HL-60 (cell line): ENCODE results near the gene TCP11L1.

Source experiments
- DNase-seq, 2 experiments: peaks; one replicate each; pipeline ENCODE4 v3.0.0-alpha.2; 2010 to 2020; ENCODE audit warnings: low read depth in 1 of 2, low spot score in 1 of 2
- H3K27ac ChIP-seq: fragments of 250-450 bp; sonication (Bioruptor Pico); replicated peaks from 2 replicates; pipeline ENCODE4 v1.5.1; 2020; ENCODE audit warnings: mild to moderate bottlenecking, moderate library complexity
- H3K27me3 ChIP-seq: fragments of 250-450 bp; sonication (Bioruptor Pico); 2 replicates; pipeline ENCODE4 v1.5.1; 2021; ENCODE audit warnings: mild to moderate bottlenecking, moderate library complexity; ENCODE audit not compliant: insufficient read depth, poor library complexity, severe bottlenecking
- H3K4me3 ChIP-seq: replicated peaks from 2 replicates; pipeline ENCODE4 v1.5.1; 2011; ENCODE audit warnings: mild to moderate bottlenecking, control low read depth, low read length; ENCODE audit not compliant: insufficient read depth
- GABPA ChIP-seq: IDR thresholded peaks from 2 replicates; pipeline ENCODE4 v1.6.1; 2012; ENCODE audit warnings: low read depth
- POLR2AphosphoS5 ChIP-seq: IDR thresholded peaks from 2 replicates; pipeline ENCODE4 v1.6.1; 2012; ENCODE audit warnings: low read depth
- SPI1 ChIP-seq: IDR thresholded peaks from 2 replicates; pipeline ENCODE4 v1.6.1; 2012; ENCODE audit warnings: low read depth, mild to moderate bottlenecking, borderline replicate concordance
- long read RNA-seq: library from polyadenylated mRNA; unstranded; transcript quantifications from one replicate; pipeline ENCODE4 v2.0.0, GENCODE V29; 2020
- TF ChIP-seq, protein P1 (sequence below): IDR thresholded peaks from one replicate; pipeline ENCODE4 v1.5.1; 2011; ENCODE audit warnings: low read length, control low read depth, inconsistent platforms; ENCODE audit not compliant: insufficient read depth
- TF ChIP-seq, protein P2 (sequence below): IDR thresholded peaks from 2 replicates; pipeline ENCODE4 v1.6.1; 2012; ENCODE audit warnings: low read depth; ENCODE audit not compliant: insufficient replicate concordance

TCP11L1 gene, protein sequence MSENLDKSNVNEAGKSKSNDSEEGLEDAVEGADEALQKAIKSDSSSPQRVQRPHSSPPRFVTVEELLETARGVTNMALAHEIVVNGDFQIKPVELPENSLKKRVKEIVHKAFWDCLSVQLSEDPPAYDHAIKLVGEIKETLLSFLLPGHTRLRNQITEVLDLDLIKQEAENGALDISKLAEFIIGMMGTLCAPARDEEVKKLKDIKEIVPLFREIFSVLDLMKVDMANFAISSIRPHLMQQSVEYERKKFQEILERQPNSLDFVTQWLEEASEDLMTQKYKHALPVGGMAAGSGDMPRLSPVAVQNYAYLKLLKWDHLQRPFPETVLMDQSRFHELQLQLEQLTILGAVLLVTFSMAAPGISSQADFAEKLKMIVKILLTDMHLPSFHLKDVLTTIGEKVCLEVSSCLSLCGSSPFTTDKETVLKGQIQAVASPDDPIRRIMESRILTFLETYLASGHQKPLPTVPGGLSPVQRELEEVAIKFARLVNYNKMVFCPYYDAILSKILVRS
- long read RNA-seq, transcript TCP11L1-201 (10 exons, 2,817 nt) = major isoform, 11 of 16 reads
- long read RNA-seq, partial matches to known transcripts = 1 of 16 reads
- long read RNA-seq, other reads (novel, unspliced or antisense) = 3 of 16 reads

DNA sequence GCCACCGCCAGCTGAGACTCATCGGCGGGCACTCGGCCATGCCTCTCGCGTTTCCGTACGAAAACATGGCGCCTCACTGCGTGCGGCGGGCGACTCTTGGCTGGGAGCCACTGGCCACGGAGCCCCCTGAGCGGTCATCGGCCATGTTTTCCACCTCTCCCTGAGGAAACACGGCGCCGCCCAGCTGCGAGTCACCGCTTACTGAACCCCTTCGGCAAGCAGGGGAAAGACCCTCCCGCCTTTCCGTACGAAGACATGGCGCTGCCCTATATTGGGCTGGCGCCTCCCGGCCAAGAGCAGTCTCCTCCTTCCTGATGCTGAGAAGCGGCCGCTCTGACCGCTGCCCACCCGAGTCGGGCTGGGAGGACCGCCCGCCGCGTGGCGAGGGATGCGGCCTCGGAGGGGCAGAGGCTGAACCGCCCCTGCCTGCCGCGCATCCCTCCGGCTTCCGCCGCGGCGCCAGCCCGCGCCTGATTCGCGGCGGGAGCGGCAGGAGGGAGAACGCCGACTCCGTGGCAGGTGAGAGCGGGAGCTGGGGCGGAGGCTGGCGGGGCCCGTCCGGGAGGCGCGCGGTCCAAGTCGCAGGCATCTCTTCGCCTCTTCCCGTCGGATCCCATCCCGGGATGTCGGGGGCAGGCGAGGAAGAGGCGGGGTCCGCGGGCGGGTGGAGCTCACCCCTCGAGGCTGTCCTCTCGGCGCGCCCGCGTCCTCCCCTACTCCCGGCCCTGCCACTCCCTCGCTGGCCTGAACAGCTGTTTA lies at the start of gene TCP11L1:
TCP11L1 (plus strand) TSS at position 299 of the 759 bp plus-strand sequence. CDS start 4,202 bp downstream, outside the sequence.
- Histone ChIP-seq H3K4me3 (peak within 1 kb of the TSS; percentile 68), H3K27ac (peak within 1 kb of the TSS; percentile 97), H3K27me3 (no peaks in the 10 kb centered on the region)
- TF ChIP-seq SPI1 = no peak
- DNase-seq = peak; percentile 46 to 67

- no peak for TF ChIP-seq SPI1
- TF ChIP-seq, protein P1, sequence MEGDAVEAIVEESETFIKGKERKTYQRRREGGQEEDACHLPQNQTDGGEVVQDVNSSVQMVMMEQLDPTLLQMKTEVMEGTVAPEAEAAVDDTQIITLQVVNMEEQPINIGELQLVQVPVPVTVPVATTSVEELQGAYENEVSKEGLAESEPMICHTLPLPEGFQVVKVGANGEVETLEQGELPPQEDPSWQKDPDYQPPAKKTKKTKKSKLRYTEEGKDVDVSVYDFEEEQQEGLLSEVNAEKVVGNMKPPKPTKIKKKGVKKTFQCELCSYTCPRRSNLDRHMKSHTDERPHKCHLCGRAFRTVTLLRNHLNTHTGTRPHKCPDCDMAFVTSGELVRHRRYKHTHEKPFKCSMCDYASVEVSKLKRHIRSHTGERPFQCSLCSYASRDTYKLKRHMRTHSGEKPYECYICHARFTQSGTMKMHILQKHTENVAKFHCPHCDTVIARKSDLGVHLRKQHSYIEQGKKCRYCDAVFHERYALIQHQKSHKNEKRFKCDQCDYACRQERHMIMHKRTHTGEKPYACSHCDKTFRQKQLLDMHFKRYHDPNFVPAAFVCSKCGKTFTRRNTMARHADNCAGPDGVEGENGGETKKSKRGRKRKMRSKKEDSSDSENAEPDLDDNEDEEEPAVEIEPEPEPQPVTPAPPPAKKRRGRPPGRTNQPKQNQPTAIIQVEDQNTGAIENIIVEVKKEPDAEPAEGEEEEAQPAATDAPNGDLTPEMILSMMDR = no peak
- TF ChIP-seq GABPA = no peak
- no peak for TF ChIP-seq POLR2AphosphoS5
- TF ChIP-seq, protein P2, sequence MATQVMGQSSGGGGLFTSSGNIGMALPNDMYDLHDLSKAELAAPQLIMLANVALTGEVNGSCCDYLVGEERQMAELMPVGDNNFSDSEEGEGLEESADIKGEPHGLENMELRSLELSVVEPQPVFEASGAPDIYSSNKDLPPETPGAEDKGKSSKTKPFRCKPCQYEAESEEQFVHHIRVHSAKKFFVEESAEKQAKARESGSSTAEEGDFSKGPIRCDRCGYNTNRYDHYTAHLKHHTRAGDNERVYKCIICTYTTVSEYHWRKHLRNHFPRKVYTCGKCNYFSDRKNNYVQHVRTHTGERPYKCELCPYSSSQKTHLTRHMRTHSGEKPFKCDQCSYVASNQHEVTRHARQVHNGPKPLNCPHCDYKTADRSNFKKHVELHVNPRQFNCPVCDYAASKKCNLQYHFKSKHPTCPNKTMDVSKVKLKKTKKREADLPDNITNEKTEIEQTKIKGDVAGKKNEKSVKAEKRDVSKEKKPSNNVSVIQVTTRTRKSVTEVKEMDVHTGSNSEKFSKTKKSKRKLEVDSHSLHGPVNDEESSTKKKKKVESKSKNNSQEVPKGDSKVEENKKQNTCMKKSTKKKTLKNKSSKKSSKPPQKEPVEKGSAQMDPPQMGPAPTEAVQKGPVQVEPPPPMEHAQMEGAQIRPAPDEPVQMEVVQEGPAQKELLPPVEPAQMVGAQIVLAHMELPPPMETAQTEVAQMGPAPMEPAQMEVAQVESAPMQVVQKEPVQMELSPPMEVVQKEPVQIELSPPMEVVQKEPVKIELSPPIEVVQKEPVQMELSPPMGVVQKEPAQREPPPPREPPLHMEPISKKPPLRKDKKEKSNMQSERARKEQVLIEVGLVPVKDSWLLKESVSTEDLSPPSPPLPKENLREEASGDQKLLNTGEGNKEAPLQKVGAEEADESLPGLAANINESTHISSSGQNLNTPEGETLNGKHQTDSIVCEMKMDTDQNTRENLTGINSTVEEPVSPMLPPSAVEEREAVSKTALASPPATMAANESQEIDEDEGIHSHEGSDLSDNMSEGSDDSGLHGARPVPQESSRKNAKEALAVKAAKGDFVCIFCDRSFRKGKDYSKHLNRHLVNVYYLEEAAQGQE = no peak
These were observed 48.9 kb upstream of the TCP11L1 start for GRCh38 chr11:32990481-32990880.

DNA sequence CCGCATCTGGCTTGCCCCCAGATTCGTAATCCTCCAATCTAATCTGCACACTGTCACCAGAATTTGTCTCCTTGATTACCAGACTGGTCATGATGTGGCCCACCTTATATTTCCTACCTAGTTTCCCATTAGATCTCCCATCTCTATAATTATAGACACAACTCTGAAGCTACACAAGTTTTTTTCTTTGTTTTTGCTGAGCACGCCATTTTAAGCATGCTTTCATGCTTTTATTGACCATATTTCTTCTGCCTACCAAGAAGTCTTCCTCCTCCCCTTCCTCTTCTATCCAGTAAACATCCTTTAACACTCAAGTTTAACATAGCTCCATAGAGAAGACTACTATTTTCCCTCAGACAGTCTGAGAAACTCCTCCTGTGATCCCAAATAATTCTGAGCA lies 47.9 kb upstream of the TCP11L1 start:
- H3K27me3 ChIP-seq = no peaks in the 10 kb centered on the region
- DNase-seq = no peak
- no peak for TF ChIP-seq SPI1
- TF ChIP-seq POLR2AphosphoS5 = no peak
- TF ChIP-seq, protein P2 = no peak
- TF ChIP-seq, protein P1 = no peak
- no peak for TF ChIP-seq GABPA
- H3K4me3 ChIP-seq = no peak overlapping the region
- no peak overlapping the region for H3K27ac ChIP-seq

More at GRCh38 chr11:32990481-32990880, 48.9 kb upstream of the TCP11L1 start:
- no peak for DNase-seq
- Histone ChIP-seq H3K27me3 (no peaks in the 10 kb centered on the region), H3K27ac (no peak overlapping the region), H3K4me3 (no peak overlapping the region)

DNA sequence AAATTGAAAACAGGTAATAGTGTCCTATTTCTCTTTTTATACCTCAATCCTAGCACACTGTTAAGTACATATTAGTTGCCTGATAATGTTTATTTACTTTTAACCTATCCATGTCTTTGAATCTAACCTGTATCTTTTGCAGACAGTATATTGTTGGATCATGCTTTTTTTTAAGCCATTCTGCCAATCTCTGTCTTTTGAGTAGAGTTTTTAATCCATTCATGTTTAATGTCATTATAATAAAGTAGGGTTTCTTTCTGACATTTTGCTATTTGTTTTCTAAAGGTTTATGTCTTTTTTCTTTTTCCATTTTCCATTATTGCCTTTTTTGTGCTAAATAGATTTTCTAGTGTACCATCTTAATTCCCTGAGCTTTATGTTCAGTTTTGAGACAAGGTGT lies 47.5 kb upstream of the TCP11L1 start:
- Histone ChIP-seq H3K27ac (no peak overlapping the region), H3K27me3 (no peaks in the 10 kb centered on the region), H3K4me3 (no peak overlapping the region)
- DNase-seq = no peak
- TF ChIP-seq, protein P1 = no peak
- TF ChIP-seq SPI1 (no peak), GABPA (no peak), POLR2AphosphoS5 (no peak)
